ENCODE results near the gene APRT. TPM values are rescaled to one million over a fixed set of nuclear protein-coding genes. Genes with fewer than 3 reads are reported as not detected.
A peak's percentile ranks its signal among the peaks of the same experiment; 100 is the strongest.

The APRT gene
- total and polyA plus RNA-seq, 9 of the 15 experiments (the other 6 are each of a cell fraction or from before 2014, with no cell fraction given) = 41.7 to 409 (median 146) TPM

DNA sequence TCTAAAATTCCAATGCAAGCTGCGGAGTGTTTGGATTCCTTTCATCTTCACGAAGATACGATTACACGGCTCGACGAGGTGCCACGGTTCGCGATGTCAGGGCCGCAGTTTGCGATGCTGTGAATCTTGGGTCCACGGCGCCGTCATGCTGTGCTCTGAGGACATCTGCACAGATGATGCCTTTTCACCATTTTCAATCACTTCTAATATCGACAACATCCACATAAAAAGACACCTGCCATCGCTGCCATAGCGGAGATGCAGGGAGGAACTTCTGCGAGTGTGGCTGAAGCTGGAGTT, 6.8 kb upstream of the APRT start (continued):
- TF ChIP-seq, protein P1, sequence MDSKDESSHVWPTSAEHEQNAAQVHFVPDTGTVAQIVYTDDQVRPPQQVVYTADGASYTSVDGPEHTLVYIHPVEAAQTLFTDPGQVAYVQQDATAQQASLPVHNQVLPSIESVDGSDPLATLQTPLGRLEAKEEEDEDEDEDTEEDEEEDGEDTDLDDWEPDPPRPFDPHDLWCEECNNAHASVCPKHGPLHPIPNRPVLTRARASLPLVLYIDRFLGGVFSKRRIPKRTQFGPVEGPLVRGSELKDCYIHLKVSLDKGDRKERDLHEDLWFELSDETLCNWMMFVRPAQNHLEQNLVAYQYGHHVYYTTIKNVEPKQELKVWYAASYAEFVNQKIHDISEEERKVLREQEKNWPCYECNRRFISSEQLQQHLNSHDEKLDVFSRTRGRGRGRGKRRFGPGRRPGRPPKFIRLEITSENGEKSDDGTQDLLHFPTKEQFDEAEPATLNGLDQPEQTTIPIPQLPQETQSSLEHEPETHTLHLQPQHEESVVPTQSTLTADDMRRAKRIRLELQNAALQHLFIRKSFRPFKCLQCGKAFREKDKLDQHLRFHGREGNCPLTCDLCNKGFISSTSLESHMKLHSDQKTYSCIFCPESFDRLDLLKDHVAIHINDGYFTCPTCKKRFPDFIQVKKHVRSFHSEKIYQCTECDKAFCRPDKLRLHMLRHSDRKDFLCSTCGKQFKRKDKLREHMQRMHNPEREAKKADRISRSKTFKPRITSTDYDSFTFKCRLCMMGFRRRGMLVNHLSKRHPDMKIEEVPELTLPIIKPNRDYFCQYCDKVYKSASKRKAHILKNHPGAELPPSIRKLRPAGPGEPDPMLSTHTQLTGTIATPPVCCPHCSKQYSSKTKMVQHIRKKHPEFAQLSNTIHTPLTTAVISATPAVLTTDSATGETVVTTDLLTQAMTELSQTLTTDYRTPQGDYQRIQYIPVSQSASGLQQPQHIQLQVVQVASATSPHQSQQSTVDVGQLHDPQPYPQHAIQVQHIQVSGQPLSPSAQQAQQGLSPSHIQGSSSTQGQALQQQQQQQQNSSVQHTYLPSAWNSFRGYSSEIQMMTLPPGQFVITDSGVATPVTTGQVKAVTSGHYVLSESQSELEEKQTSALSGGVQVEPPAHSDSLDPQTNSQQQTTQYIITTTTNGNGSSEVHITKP (IDR thresholded peaks at IDR 0.05; ENCODE audit: partially characterized antibody) = no peak
- TF ChIP-seq ELF2 (CRISPR knock-in tag; IDR thresholded peaks at IDR 0.05) (no peak), HDAC3 (IDR thresholded peaks at IDR 0.05; ENCODE audit: borderline replicate concordance, partially characterized antibody) (no peak), TAF1 (IDR thresholded peaks at IDR 0.05; ENCODE audit: control insufficient read depth, extremely low read depth, insufficient read depth, low read length, severe bottlenecking) (no peak)

GRCh38 chr16:88817785-88818574, 6.3 kb upstream of the APRT start:
- H3K4me1 ChIP-seq (replicated peaks in 1 of 2; ENCODE audit: control insufficient read depth in 2 of 2, insufficient read depth in 2 of 2, low read length in 2 of 2) = peaks cover 5 to 55% of the 10 kb centered on the region in 2 experiments
- POLR2A ChIA-PET = interaction anchor here (0.6 to 1.2 kb wide), 3 partner anchors 7 to 341 kb away, joined by 3 to 5 read pairs (median 3); no protein-coding TSS in a partner anchor
- in situ Hi-C loops (cut with MboI) = loop anchor here (10.0 kb wide), 1 partner anchor 397 kb away; the partner anchor contains the start of gene ZNF778
- H3K27me3 ChIP-seq (ENCODE audit: control insufficient read depth in 2 of 2, insufficient read depth in 2 of 2, low read length in 2 of 2) = no peaks in the 10 kb centered on the region
- H3K9me3 ChIP-seq (replicated peaks; ENCODE audit: control insufficient read depth, insufficient read depth, low read depth, low read length) = no peaks in the 10 kb centered on the region
- H3K4me2 ChIP-seq (ENCODE audit: insufficient read depth, low read length) = no peak overlapping the region
- ATAC-seq = no peak
- DNase-seq (ENCODE audit: extremely low read depth in 1 of 4, low spot score in 3 of 4) = no peak
- CTCF ChIA-PET (ENCODE audit: low intra/inter-chr PET ratio) = no interaction called here
- FAIRE-seq = no peak
- H3K79me2 ChIP-seq (ENCODE audit: control insufficient read depth, insufficient read depth, low read length) = no peaks in the 10 kb centered on the region
- TF ChIP-seq BDP1 (IDR thresholded peaks at IDR 0.05; ENCODE audit: insufficient read depth, insufficient read length) (no peak), EGR1 (conservative IDR thresholded peaks at IDR 0.05) (peak; percentile 27; the same call in 1 of the 2 replicates), CHD1 (IDR thresholded peaks at IDR 0.05; ENCODE audit: low read length) (no peak), FOXJ2 (tag; IDR thresholded peaks at IDR 0.05) (no peak), CBX5 (IDR thresholded peaks at IDR 0.05; ENCODE audit: borderline replicate concordance, low read depth) (no peak), CBFA2T3 (IDR thresholded peaks at IDR 0.05) (no peak), MAX (CRISPR knock-in tag; IDR thresholded peaks at IDR 0.05) (peak; percentile 29; the same call in 1 of the 2 replicates), ZNF778 (CRISPR knock-in tag; IDR thresholded peaks at IDR 0.05) (no peak), TCF7L2 (IDR thresholded peaks at IDR 0.05; ENCODE audit: low read depth, low read length) (no peak)
- H3K36me3 ChIP-seq (ENCODE audit: control insufficient read depth, insufficient read depth, low read length) = no peaks in the 10 kb centered on the region
- H3K9ac ChIP-seq (ENCODE audit: insufficient read depth in 1 of 2, low read depth in 2 of 2, low read length in 2 of 2) = peak overlapping the region in 1 of 2 experiments; percentile 71; a peak in 2 of 4 replicates
- no peak overlapping the region for H3K4me3 ChIP-seq
- no TSS peak for BruUV-seq (replicated peaks)
- H3K27ac ChIP-seq (ENCODE audit: extremely low read depth, low read depth, low read length) = no peak overlapping the region
- WGBS (ENCODE audit: insufficient coverage, low coverage, missing lambda C conversion rate) = 74% methylated on average over 29 of the region's 40 CpGs
- H4K20me1 ChIP-seq (replicated peaks; ENCODE audit: control insufficient read depth, insufficient read depth, low read length) = no peaks in the 10 kb centered on the region
- intact Hi-C loops (cut with micrococcal nuclease) = loop anchor here (10.0 kb wide), 1 partner anchor 187 kb away; no protein-coding TSS in a partner anchor
- H2AFZ ChIP-seq (ENCODE audit: low read depth, low read length) = no peak overlapping the region
- H3K9me1 ChIP-seq (ENCODE audit: control insufficient read depth, insufficient read depth, low read length) = no peaks in the 10 kb centered on the region
